ENCODE results near the gene SSBP4.

DNA sequence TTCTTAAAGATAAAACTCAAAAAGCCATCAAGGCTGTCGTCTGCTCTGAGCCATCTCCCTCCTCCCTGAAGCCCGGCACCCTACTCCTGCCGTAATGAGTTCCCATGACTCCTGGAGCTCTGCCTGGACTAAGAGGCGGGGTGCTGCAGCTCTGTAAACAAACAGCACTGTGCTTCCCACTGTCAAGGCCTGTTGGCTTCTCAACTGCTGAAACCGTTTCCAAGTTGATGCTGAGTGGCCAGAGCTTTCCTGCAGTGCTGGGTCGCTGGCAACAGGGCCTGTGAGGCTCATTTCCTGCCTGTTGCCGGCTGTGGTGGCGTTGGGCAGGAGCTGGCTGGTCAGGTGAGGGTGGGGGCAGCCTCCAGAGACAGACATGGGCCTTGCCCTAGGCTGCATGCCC is 45.4 kb downstream of the SSBP4 start:
- TF ChIP-seq NFRKB (IDR thresholded peaks at IDR 0.05) (no peak), ELF4 (IDR thresholded peaks at IDR 0.05) (no peak), BHLHE40 (IDR thresholded peaks at IDR 0.05; ENCODE audit: borderline replicate concordance) (no peak), FOXK2 (IDR thresholded peaks at IDR 0.05) (no peak), ZNF384 (IDR thresholded peaks at IDR 0.05) (no peak), SP1 (IDR thresholded peaks at IDR 0.05) (no peak), FOXM1 (IDR thresholded peaks at IDR 0.05; ENCODE audit: borderline replicate concordance) (no peak), ARNT (IDR thresholded peaks at IDR 0.05) (no peak)

All from HEK293T (cell line).